Heart left ventricle (tissue), 16 donors: ENCODE data around the gene MAGIX. TPM values are rescaled to one million over a fixed set of nuclear protein-coding genes. Genes with fewer than 3 reads are reported as not detected.
"Not testable (repeated sequence)": the region's sequence is repeated elsewhere in the genome, so short reads cannot be mapped to it uniquely, and the experiment has no call there.

Experiments
- ATAC-seq, 4 donors: fragments of 200-7000 bp; cut with Tn5 transposase; one replicate each; pipeline ENCODE4 v1.9.1; 2020 to 2022; ENCODE audit warnings: moderate library complexity in 4 of 4, mild to moderate bottlenecking in 3 of 4, moderate number of reproducible peaks in 1 of 4
- DNase-seq, 5 donors: peaks; one replicate each; pipeline ENCODE4 v3.0.0-alpha.2; 2020
- H3K27ac ChIP-seq, 12 donors: fragments of 200-600 bp; sonication (generic) in 4 of 12; one replicate each; pipeline versions ENCODE4 v1.5.0 to v1.8.0; 2016 to 2022; ENCODE audit warnings: mild to moderate bottlenecking in 2 of 12
- H3K27me3 ChIP-seq, 9 donors: fragments of 200-600 bp; sonication (generic) in 2 of 9; one replicate each; pipeline versions ENCODE4 v1.5.1 to v1.8.0; 2016 to 2022; ENCODE audit warnings: mild to moderate bottlenecking in 3 of 9
- H3K36me3 ChIP-seq, 9 donors: fragments of 200-600 bp; sonication (generic) in 2 of 9; one replicate each; pipeline versions ENCODE4 v1.5.0 to v1.8.0; 2018 to 2022; ENCODE audit warnings: mild to moderate bottlenecking in 2 of 9
- H3K4me1 ChIP-seq, 12 donors: fragments of 200-600 bp; sonication (generic) in 4 of 12; one replicate each; pipeline versions ENCODE4 v1.5.0 to v1.8.0; 2016 to 2022; ENCODE audit warnings: mild to moderate bottlenecking in 3 of 12
- H3K4me3 ChIP-seq, 12 donors: fragments of 200-600 bp; sonication (generic) in 4 of 12; one replicate each; pipeline versions ENCODE4 v1.5.0 to v1.8.0; 2017 to 2022; ENCODE audit warnings: mild to moderate bottlenecking in 9 of 12, moderate library complexity in 4 of 12
- H3K9me3 ChIP-seq, 12 donors: fragments of 200-600 bp; sonication (generic) in 4 of 12; one replicate each; pipeline versions ENCODE4 v1.5.0 to v1.8.0; 2016 to 2022; ENCODE audit warnings: mild to moderate bottlenecking in 1 of 12
- CTCF ChIP-seq, 12 donors: fragments of 200-600 bp; sonication (generic) in 4 of 12; IDR thresholded peaks; one replicate each; pipeline versions ENCODE4 v1.5.0 to v1.8.0; 2018 to 2022; ENCODE audit warnings: antibody characterized with exemption in 12 of 12, mild to moderate bottlenecking in 5 of 12
- POLR2A ChIP-seq, 2 donors: fragments of 450-650 bp; IDR thresholded peaks; one replicate each; pipeline ENCODE4 v1.6.1; 2017; ENCODE audit warnings: antibody characterized with exemption in 2 of 2, mild to moderate bottlenecking in 2 of 2, moderate library complexity in 2 of 2
- WGBS, 4 donors: extraction: QIAGEN DNeasy Blood & Tissue Kit in 2 of 4; methylation state at CpG; one replicate each; pipeline versions ENCODE4 v1.1.5 to v1.1.7; 2013 to 2018; 5-methylcytosine and 5-hydroxymethylcytosine counted together
- intact Hi-C, 10 donors: fragments of 100-400 bp; cut with DNase I; formaldehyde crosslinking; loops; one replicate each; pipeline versions ENCODE4 v1.11.1 to v1.14.2; 2022
- polyA plus RNA-seq, 2 donors: library from polyadenylated mRNA; stranded (reverse); fragments of 200-250 nt; gene quantifications; one replicate each; pipeline ENCODE4 v1.2.3, GENCODE V29; 2013
- total RNA-seq, 9 donors: library from RNA; depleted of rRNA in 2 of 9; stranded (reverse); fragments of >200 nt in 2 of 9; fragmentation: NEBNext Ultra II Directional in 3 of 9; extraction: Animal tissue kit (Norgen Biotek cat#: 25700) in 3 of 9; gene quantifications; one replicate each; pipeline versions ENCODE4 v1.1.0 to v1.2.4, GENCODE V29; 2016 to 2023
- donor health status: ischemic (EF 13 %, LVEDD 7.1; RV severe dilation, severe dysfunction).
- donor health status: healthy with polysubstance abuse.
- donor health status: DM: no; HTN: yes; CAD: no.
- donor health status: DM: no; HTN: no; CAD: no.
- donor health status: ischemic (EF 25% LVEDD 6.9; RV normal size, moderate dysfunction).
- donor health status: ischemic (EF 25% LVEDD 5.7; RV mildly dilated, moderate dysfunction).
- donor health status: healthy.
- donor health status: DM: yes; HTN: yes; CAD: no.
- donor health status: ischemic (EF 35%, LVEDD 5.7; RV mildly dilated, moderate dysfunction).
- donor health status: nonischemic (EF 11% LVEDD 7.7; RV severe dilation, severe dysfunction).
- donor health status: DM: yes; HTN: yes; CAD: no.
- donor health status: PGD.
- donor health status: ischemic (EF 29% LVEDD 5.4; RV normal size, mild dysfunction).
- donor health status: nonischemic (EF 23%, LVEDD 6.1; RV moderate dilation, normal function).

The MAGIX gene
- total and polyA plus RNA-seq, 11 donors, result 2.6 to 7.1 (median 3.3) TPM

GRCh38 chrX:49171752-49172279, 9.3 kb downstream of the MAGIX start, which contains the start of gene PLP2:
PLP2 (plus strand) TSS chrX:49171898; CDS start chrX:49172001, 103 bp downstream.
- peaks cover 0 to 16% (median 7%) of the 10 kb centered on the region in 9 donors for H3K36me3 ChIP-seq
- H3K27ac ChIP-seq, result peak within 1 kb of the TSS; percentile 11 to 92 (median 84)
- peaks cover 0 to 24% (median 6%) of the 10 kb centered on the region in 12 donors for H3K4me1 ChIP-seq
- peak within 1 kb of the TSS; percentile 49 to 82 (median 62) for H3K4me3 ChIP-seq
- intact Hi-C loops, result no loop called here
- TF ChIP-seq CTCF (IDR thresholded peaks at IDR 0.05) (no peak), POLR2A (IDR thresholded peaks at IDR 0.05) (peak in 1 of 2 donors; percentile 39)
- whole genome bisulfite sequencing, 4 donors, result 0 to 60% (median 25%) methylated on average over 16 to 46 of the region's 46 CpGs
- DNase-seq (peak in 4 of 5 donors; percentile 54 to 73 (median 62)), ATAC-seq (peak in 3 of 4 donors; percentile 10 to 55 (median 23))
- H3K27me3 ChIP-seq, result no peaks in the 10 kb centered on the region
- H3K9me3 ChIP-seq, result peaks cover 0 to 4% (median 0%) of the 10 kb centered on the region in 12 donors

- intact Hi-C loops, result no loop called here
- peak; percentile 68 to 77 (median 71) for DNase-seq
- peak overlapping the region; percentile 49 to 82 (median 62) for H3K4me3 ChIP-seq
- no peaks in the 10 kb centered on the region for H3K27me3 ChIP-seq
- ATAC-seq, result peak; percentile 49 to 76 (median 73)
- peaks cover 0 to 16% (median 7%) of the 10 kb centered on the region in 9 donors for H3K36me3 ChIP-seq
- peak overlapping the region; percentile 11 to 92 (median 84) for H3K27ac ChIP-seq
- no peak for TF ChIP-seq POLR2A (IDR thresholded peaks at IDR 0.05)
- no peak for TF ChIP-seq CTCF (IDR thresholded peaks at IDR 0.05)
- WGBS, 4 donors, result 0 to 63% (median 23%) methylated on average over 16 to 37 of the region's 37 CpGs
- H3K4me1 ChIP-seq, result peaks cover 0 to 24% (median 6%) of the 10 kb centered on the region in 12 donors
- H3K9me3 ChIP-seq, result peaks cover 0 to 4% (median 0%) of the 10 kb centered on the region in 12 donors
These were observed 9.8 kb downstream of the MAGIX start for GRCh38 chrX:49172280-49172780.

GRCh38 chrX:49173544-49173943, 11.0 kb downstream of the MAGIX start:
- intact Hi-C loops, H3K9me3 ChIP-seq, H3K27me3 ChIP-seq, DNase-seq, ATAC-seq, H3K4me3 ChIP-seq: not testable (repeated sequence)
- WGBS, 4 donors, result 73 to 94% (median 86%) methylated on average over 8 of the region's 8 CpGs
- H3K36me3 ChIP-seq, result peaks cover 0 to 21% (median 7%) of the 10 kb centered on the region in 9 donors
- peak overlapping the region in 2 of 12 donors; percentile 89 to 92 for H3K27ac ChIP-seq
- peaks cover 0 to 14% (median 0%) of the 10 kb centered on the region in 12 donors for H3K4me1 ChIP-seq

- H3K36me3 ChIP-seq, result peaks cover 0 to 31% (median 8%) of the 10 kb centered on the region in 9 donors
- peaks cover 0 to 4% (median 0%) of the 10 kb centered on the region in 12 donors for H3K9me3 ChIP-seq
- H3K4me3 ChIP-seq, result no peak overlapping the region
- no peaks in the 10 kb centered on the region for H3K27me3 ChIP-seq
- intact Hi-C loops, result no loop called here
- peaks cover 0 to 14% (median 0%) of the 10 kb centered on the region in 12 donors for H3K4me1 ChIP-seq
- no peak overlapping the region for H3K27ac ChIP-seq
- DNase-seq, result no peak
- no peak for TF ChIP-seq CTCF (IDR thresholded peaks at IDR 0.05)
- no peak for TF ChIP-seq POLR2A (IDR thresholded peaks at IDR 0.05)
- no peak for ATAC-seq
- WGBS, 4 donors, result 67 to 85% (median 76%) methylated on average over 3 of the region's 3 CpGs
These were observed 12.2 kb downstream of the MAGIX start for GRCh38 chrX:49174723-49175122.
